PC-3 (cell line): ENCODE measurements around the gene RPS8. TPM values are rescaled to one million over a fixed set of nuclear protein-coding genes. Genes with fewer than 3 reads are reported as not detected.
"Not testable (repeated sequence)": the region's sequence is repeated elsewhere in the genome, so short reads cannot be mapped to it uniquely, and the experiment has no call there.

Source experiments
- ATAC-seq: fragments of 200-7000 bp; cut with Tn5 transposase; 2 replicates; pipeline ENCODE4 v1.9.1; 2020; ENCODE audit warnings: mild to moderate bottlenecking, moderate library complexity
- BruUV-seq: library from RNA; stranded (reverse); fragments of 400-500 nt; replicated peaks from 2 replicates; lab custom pipeline; 2021; lab: Mats Ljungman, UMichigan
- CTCF ChIA-PET: fragments of 300-600 bp; sonication (Branson Sonifier 250); formaldehyde crosslinking; loops from one replicate; lab custom pipeline; 2022; ENCODE audit warnings: antibody characterized with exemption; lab: Charles Lee
- POLR2A ChIA-PET: fragments of 300-600 bp; sonication (Branson Sonifier 250); formaldehyde crosslinking; loops from one replicate; lab custom pipeline; 2022; ENCODE audit warnings: antibody characterized with exemption; ENCODE audit not compliant: unreplicated experiment; lab: Charles Lee
- DNase-seq: peaks from one replicate; pipeline ENCODE4 v3.0.0-alpha.2; 2015
- H2AFZ ChIP-seq: fragments of 300-600 bp; sonication (generic); 2 replicates; pipeline ENCODE4 v1.6.0; 2016; ENCODE audit warnings: antibody characterized with exemption, low read length
- H3F3A ChIP-seq: fragments of 300-600 bp; sonication (generic); one replicate; pipeline ENCODE4 v1.6.0; 2017; ENCODE audit warnings: antibody characterized with exemption, low read length, control low read depth, mild to moderate bottlenecking; ENCODE audit not compliant: unreplicated experiment
- H3K27ac ChIP-seq: fragments of 300-600 bp; sonication (generic); 2 replicates; pipeline ENCODE4 v1.5.1; 2016; ENCODE audit warnings: mild to moderate bottlenecking, low read length
- H3K27me3 ChIP-seq: fragments of 300-600 bp; sonication (generic); 2 replicates; pipeline ENCODE4 v1.6.1; 2016; ENCODE audit warnings: low read length, mixed read lengths
- H3K36me3 ChIP-seq: fragments of 300-600 bp; sonication (generic); 2 replicates; pipeline ENCODE4 v1.6.1; 2016; ENCODE audit warnings: low read depth, mixed run types, low read length, mixed read lengths
- H3K4me1 ChIP-seq: fragments of 300-600 bp; sonication (generic); 2 replicates; pipeline ENCODE4 v1.5.1; 2016; ENCODE audit warnings: low read length; ENCODE audit not compliant: insufficient read depth
- H3K4me2 ChIP-seq: fragments of 300-600 bp; sonication (generic); 2 replicates; pipeline ENCODE4 v1.6.0; 2016; ENCODE audit warnings: low read length
- H3K4me3 ChIP-seq: fragments of 300-600 bp; sonication (generic); 2 replicates; pipeline ENCODE4 v1.5.1; 2016; ENCODE audit warnings: mild to moderate bottlenecking, low read length, mixed read lengths
- H3K79me2 ChIP-seq: fragments of 300-600 bp; sonication (generic); 2 replicates; pipeline ENCODE4 v1.6.1; 2017; ENCODE audit warnings: low read length, mixed read lengths
- H3K9ac ChIP-seq: fragments of 300-600 bp; sonication (generic); 2 replicates; pipeline ENCODE4 v1.6.0; 2016; ENCODE audit warnings: mild to moderate bottlenecking, low read length
- H3K9me2 ChIP-seq: fragments of 300-600 bp; sonication (generic); replicated peaks from 2 replicates; pipeline ENCODE4 v1.6.1; 2016; ENCODE audit warnings: mixed run types, low read length, mixed read lengths
- H3K9me3 ChIP-seq: fragments of 300-600 bp; sonication (generic); 2 replicates; pipeline ENCODE4 v1.6.1; 2016; ENCODE audit warnings: low read length, mixed read lengths
- H4K20me1 ChIP-seq: fragments of 300-600 bp; sonication (generic); 2 replicates; pipeline ENCODE4 v1.6.1; 2016; ENCODE audit warnings: low read length, mixed read lengths
- EZH2 ChIP-seq: fragments of 300-600 bp; sonication (generic); IDR thresholded peaks from one replicate; pipeline ENCODE4 v1.6.1; 2017; ENCODE audit warnings: antibody characterized with exemption, mild to moderate bottlenecking, low read length; ENCODE audit not compliant: unreplicated experiment
- EZH2phosphoT487 ChIP-seq: fragments of 300-600 bp; sonication (generic); IDR thresholded peaks from 2 replicates; pipeline ENCODE4 v1.6.1; 2018; ENCODE audit warnings: mild to moderate bottlenecking, antibody characterized with exemption, low read length, borderline replicate concordance
- intact Hi-C: fragments of 100-400 bp; cut with micrococcal nuclease; formaldehyde crosslinking; loops from 2 replicates; pipeline ENCODE4 v1.9.0; 2023
- total RNA-seq: library from RNA; depleted of rRNA; stranded (reverse); fragments of >200 nt; gene quantifications from 2 replicates; pipeline ENCODE4 v1.2.3, GENCODE V29; 2014
- TF ChIP-seq, protein P1 (sequence below): fragments of 300-600 bp; sonication (generic); conservative IDR thresholded peaks from 2 replicates; pipeline ENCODE4 v1.5.1; 2017; ENCODE audit warnings: antibody characterized with exemption, low read depth, mild to moderate bottlenecking, low read length

The RPS8 gene
- total RNA-seq, 1 experiment from 2014 or later = 1,663 TPM

DNA sequence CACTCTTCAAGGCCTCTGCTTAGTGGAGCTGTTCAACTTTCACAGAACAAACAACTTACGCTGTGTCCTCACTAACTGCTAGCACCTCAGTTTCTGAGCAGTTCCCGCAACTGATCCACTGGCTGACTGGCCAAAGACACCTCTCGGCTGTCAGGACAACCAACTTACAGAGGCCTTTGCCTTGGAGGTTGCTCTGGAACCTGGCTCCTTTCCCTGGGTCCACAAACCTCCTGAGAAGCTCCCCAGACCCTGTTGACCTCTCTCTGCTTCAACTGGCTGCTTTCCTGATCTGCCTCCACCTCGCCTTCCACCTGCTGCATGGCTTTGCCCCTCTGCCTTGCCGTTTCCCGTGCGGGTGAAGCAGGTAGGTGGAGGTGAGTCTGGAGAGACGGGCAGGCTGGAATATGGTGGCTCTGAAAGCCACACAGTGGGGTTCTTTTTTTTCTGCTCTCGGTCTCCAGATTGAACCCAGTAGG is 45.9 kb downstream of the RPS8 start:
- Histone ChIP-seq H3F3A (no peaks in the 10 kb centered on the region), H3K4me1 (no peaks in the 10 kb centered on the region; the same call in 1 of the 2 replicates), H3K9ac (no peak overlapping the region), H4K20me1 (no peaks in the 10 kb centered on the region), H3K27me3 (no peaks in the 10 kb centered on the region), H3K27ac (no peak overlapping the region), H3K9me2 (no peaks in the 10 kb centered on the region), H3K4me3 (no peak overlapping the region), H3K9me3 (no peaks in the 10 kb centered on the region), H3K79me2 (no peaks in the 10 kb centered on the region), H2AFZ (no peak overlapping the region), H3K36me3 (no peaks in the 10 kb centered on the region), H3K4me2 (no peak overlapping the region)
- ChIA-PET POLR2A (no interaction called here), CTCF (no interaction called here)
- ATAC-seq = no peak
- DNase-seq = no peak
- intact Hi-C loops = no loop called here
- BruUV-seq = no TSS peak
- no peak for TF ChIP-seq EZH2phosphoT487
- TF ChIP-seq, protein P1, sequence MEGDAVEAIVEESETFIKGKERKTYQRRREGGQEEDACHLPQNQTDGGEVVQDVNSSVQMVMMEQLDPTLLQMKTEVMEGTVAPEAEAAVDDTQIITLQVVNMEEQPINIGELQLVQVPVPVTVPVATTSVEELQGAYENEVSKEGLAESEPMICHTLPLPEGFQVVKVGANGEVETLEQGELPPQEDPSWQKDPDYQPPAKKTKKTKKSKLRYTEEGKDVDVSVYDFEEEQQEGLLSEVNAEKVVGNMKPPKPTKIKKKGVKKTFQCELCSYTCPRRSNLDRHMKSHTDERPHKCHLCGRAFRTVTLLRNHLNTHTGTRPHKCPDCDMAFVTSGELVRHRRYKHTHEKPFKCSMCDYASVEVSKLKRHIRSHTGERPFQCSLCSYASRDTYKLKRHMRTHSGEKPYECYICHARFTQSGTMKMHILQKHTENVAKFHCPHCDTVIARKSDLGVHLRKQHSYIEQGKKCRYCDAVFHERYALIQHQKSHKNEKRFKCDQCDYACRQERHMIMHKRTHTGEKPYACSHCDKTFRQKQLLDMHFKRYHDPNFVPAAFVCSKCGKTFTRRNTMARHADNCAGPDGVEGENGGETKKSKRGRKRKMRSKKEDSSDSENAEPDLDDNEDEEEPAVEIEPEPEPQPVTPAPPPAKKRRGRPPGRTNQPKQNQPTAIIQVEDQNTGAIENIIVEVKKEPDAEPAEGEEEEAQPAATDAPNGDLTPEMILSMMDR = no peak
- TF ChIP-seq EZH2 = no peak

DNA sequence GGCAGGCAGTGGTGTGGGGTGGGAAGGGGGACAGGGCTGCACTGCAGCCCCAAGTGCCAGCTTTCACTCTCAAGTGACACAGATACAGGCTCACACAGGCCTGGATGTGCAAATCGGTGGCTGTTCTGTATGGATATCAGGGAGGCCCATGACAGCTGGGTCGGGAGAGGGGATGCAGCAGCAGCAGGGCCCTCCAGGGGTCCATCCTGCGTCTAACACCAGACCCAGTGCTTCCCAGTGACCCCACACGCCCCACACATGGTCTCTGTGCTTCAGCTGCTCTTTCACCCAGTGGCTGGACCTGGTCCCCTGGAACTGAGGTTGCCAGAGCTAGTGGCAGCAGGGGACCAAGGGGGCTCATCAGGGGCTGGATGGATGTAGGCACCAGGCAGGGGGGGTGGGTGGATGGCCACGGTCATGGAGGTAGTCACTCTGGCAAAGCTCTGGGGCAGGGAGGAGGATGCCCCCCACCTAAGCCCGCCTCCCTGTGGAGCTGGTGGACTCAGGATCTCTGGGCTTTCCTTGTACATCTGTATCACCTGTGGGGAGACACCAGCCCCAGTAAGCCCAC is 46.9 kb downstream of the RPS8 start:
- DNase-seq (no peak), ATAC-seq (no peak)
- H3K79me2 ChIP-seq = no peaks in the 10 kb centered on the region
- no peak overlapping the region for H3K27ac ChIP-seq
- H3F3A ChIP-seq = no peaks in the 10 kb centered on the region
- ChIA-PET POLR2A (no interaction called here), CTCF (no interaction called here)
- no TSS peak for BruUV-seq
- no peak overlapping the region for H3K4me3 ChIP-seq
- H3K36me3 ChIP-seq = no peaks in the 10 kb centered on the region
- TF ChIP-seq EZH2phosphoT487 (no peak), EZH2 (no peak)
- TF ChIP-seq, protein P1 = no peak
- no peaks in the 10 kb centered on the region for H3K9me2 ChIP-seq
- intact Hi-C loops = no loop called here
- H3K9ac ChIP-seq = no peak overlapping the region
- no peaks in the 10 kb centered on the region; the same call in 1 of the 2 replicates for H3K4me1 ChIP-seq
- no peaks in the 10 kb centered on the region for H3K27me3 ChIP-seq
- no peaks in the 10 kb centered on the region for H4K20me1 ChIP-seq
- H2AFZ ChIP-seq = no peak overlapping the region
- H3K9me3 ChIP-seq = no peaks in the 10 kb centered on the region
- no peak overlapping the region for H3K4me2 ChIP-seq

DNA sequence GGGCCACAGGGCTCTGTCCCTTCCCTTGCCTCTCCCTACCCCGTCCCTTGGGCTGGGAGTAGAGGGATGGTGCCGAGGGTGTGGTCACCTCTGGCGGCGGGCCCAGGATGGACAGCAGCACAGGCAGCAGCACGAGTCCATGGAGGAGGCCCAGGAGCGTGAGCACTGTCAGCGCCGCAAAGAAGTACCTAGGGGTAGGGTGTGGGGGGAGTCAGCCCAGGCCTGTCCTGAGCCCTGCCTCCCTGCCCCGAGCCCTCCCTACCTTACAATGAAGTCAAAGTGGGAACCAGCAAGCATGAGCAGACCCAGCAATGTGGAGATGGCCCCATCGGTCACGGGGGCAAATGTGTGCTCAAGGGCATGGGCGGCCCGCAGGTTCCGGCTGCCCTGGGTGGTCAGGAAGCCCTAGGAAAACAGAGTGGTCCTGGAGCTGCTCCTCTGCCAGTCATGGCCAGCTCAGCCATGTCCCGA is 47.7 kb downstream of the RPS8 start:
- Histone ChIP-seq H3K27ac (no peak overlapping the region), H3K4me2 (no peak overlapping the region), H2AFZ (no peak overlapping the region), H3K79me2 (no peaks in the 10 kb centered on the region), H3K9me3 (no peaks in the 10 kb centered on the region), H3K4me3 (no peak overlapping the region), H3F3A (no peaks in the 10 kb centered on the region), H3K36me3 (no peaks in the 10 kb centered on the region), H3K9ac (no peak overlapping the region), H4K20me1 (no peaks in the 10 kb centered on the region), H3K4me1 (no peaks in the 10 kb centered on the region; the same call in 1 of the 2 replicates), H3K27me3 (no peaks in the 10 kb centered on the region), H3K9me2 (no peaks in the 10 kb centered on the region)
- ChIA-PET CTCF (no interaction called here), POLR2A (no interaction called here)
- ATAC-seq (no peak), DNase-seq (no peak)
- intact Hi-C loops = no loop called here
- no TSS peak for BruUV-seq
- no peak for TF ChIP-seq EZH2phosphoT487
- TF ChIP-seq, protein P1 = no peak
- no peak for TF ChIP-seq EZH2

DNA sequence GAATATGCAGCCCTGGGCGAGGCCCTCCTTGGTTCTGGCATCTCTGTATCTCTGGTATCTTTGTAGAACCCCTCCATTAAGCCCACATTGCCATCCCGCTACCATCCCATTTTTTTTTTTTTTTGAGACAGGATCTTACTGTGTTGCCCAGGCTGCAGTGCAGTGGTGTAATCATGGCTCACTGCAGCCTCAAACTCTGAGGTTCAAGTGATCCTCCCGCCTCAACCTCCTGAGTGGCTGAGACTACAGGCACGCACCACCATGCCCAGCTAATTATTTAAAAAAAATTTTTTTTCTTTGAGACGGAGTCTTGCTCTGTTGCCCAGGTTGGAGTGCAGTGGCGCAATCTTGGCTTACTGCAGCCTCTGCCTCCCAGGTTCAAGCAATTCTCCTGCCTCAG is 49.1 kb downstream of the RPS8 start:
- H3K27ac ChIP-seq, H2AFZ ChIP-seq, H4K20me1 ChIP-seq, H3K27me3 ChIP-seq, H3K4me1 ChIP-seq, DNase-seq, H3K9me3 ChIP-seq, POLR2A ChIA-PET, H3K4me2 ChIP-seq, H3K36me3 ChIP-seq, H3K4me3 ChIP-seq, H3K79me2 ChIP-seq, H3F3A ChIP-seq, intact Hi-C loops, CTCF ChIA-PET, BruUV-seq, H3K9me2 ChIP-seq, ATAC-seq, H3K9ac ChIP-seq: not testable (repeated sequence)
